Caki2 (cell line): ENCODE results near the gene LAMTOR2. TPM values are rescaled to one million over a fixed set of nuclear protein-coding genes. Genes with fewer than 3 reads are reported as not detected.

Experiments used
- DNase-seq: peaks from one replicate; pipeline ENCODE4 v3.0.0-alpha.2; 2015; ENCODE audit warnings: low read depth
- in situ Hi-C: cut with HindIII; loops from 2 replicates; pipeline ENCODE4 v1.10.0; 2016; ENCODE audit warnings: low sequenced_read_pairs, low pct_unique_long_range_greater_than_20kb, mixed read lengths
- total RNA-seq: library from RNA; depleted of rRNA; stranded (reverse); fragments of >200 nt; shearing (Covaris generic); gene quantifications from 2 replicates; pipeline ENCODE4 v1.2.3, GENCODE V29; 2014; ENCODE audit warnings: low replicate concordance; rRNA removed

Gene LAMTOR2
- total RNA-seq, 1 experiment from 2014 or later = 14.3 TPM

DNA sequence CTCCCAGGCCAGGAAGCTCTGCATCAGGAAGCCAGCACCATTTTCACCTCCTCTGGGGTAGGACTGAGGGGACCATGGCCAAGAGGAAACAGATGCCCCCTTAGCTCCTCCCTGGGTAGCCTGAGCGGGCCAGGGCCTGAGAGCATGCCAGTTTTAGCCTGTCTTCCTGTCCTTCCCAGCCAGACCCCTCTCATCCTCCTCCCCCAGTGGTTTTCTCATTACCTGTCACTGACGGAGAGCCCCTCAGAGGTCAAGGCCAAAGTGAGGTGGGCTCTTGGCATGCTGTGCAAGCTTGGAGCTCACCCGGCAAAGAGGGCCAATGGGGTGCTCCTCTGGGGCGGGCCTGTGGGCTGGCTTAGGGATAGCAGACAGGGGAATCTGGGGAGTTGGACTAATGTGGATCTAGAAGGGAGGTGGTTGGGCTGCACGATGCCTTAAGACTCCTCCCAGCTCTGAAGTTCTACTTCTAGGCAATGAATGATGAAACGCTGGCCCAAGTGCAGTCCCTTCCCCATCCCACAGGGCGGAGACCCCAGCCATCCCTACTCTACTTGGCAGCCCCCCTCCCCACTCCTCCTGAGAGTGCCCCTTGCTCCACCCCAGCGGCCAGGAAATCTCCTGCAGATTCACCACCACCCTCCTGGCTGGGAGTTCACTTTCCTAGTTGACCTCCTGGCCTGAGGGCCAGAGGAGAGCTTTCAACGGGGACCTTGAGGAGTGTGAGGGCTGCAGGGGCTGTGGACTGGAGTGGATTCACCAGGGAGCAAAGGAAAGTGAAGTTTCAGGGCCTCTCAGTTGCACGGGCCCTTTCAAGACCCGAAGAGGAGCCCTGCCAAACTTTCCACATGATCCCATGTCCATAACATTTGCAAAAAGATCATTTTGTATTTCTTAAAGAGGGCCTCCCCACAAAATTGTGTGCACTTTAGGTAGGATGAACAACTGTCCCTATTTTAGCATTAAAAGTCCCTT, 50.6 kb downstream of the LAMTOR2 start:
- no peak for DNase-seq
- in situ Hi-C loops = no loop called here

DNA sequence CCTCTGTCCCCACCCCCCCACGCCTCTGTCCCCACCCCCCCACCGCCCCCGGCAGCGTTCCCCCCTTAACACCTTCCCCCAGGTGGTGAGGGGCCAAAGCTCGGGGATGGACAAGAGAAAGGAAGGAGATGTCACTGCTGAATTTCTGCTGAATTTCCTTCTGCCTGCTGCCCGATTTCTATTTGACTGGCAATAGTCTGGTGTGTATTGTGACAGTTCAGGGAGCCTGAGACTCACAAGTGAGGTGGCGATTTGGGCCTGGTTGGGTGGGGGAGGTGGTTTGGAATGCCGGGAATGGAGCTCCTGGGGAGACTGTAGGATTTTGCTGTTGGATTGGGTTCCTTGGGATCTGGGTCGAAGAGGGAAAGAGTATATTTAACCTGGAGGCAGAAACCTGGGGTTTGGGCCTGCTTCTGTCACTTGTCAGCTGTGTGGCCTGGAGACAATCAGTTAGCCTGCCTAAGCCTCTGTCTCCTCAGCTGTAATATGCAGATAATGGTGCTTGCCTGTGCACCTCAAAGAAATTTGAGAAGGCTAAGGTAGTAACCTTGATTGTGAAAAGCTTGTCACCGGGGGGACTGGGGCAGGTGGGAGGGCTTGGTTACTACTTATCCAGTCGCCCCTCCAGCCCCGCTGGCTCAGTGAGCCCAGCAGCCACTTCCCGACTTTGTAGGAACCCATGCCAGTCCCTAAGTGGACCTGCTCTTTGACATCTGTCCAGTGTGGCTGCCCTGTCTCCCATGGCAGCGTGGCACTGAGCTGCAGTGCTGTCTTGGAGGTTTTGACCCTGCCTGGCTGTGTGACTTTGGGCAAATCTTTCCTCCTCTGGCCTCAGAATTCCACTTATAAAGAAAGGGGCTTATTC, 52.3 kb downstream of the LAMTOR2 start:
- in situ Hi-C loops = no loop called here
- DNase-seq = peak; percentile 49

DNA sequence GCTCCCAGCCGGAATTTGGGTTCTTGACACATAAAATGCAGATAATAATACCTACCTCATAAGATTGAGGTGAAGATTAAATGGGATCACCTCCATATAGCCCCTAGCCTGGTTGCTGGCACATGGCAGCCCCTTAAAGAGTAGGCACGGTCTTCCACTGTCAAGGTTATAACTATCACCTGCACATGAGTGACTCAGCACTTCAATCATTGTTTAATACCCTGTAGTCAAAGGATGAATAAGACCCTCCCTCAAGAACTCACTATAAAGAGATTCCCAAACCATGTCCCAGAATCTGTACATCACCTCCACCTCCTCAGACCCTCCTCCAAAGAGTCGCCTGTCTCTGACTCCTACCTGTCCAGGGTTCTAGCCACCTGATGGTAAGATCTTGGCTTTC, 53.5 kb downstream of the LAMTOR2 start:
- DNase-seq = no peak
- in situ Hi-C loops = no loop called here

Other genes starting within 250 kb of the LAMTOR2 start
- gene GON4L, start 197.6 kb upstream of the LAMTOR2 start, total RNA-seq = 7.9 and 9.5 TPM in 2 replicates
- 0.03 TPM in 1 of 2 replicates, not detected in the other for gene SYT11, start 195.2 kb upstream of the LAMTOR2 start, total RNA-seq
- gene RIT1, start 143.4 kb upstream of the LAMTOR2 start, total RNA-seq = 58.6 and 109 TPM in 2 replicates
- 9.8 and 33.9 TPM in 2 replicates for gene KHDC4, start 120.4 kb upstream of the LAMTOR2 start, total RNA-seq
- gene RXFP4, start 113.1 kb upstream of the LAMTOR2 start, total RNA-seq = not detected in 2 replicates
- 58.1 and 63.9 TPM in 2 replicates for gene ARHGEF2, start 76.2 kb upstream of the LAMTOR2 start, total RNA-seq
- 305 and 404 TPM in 2 replicates for gene SSR2, start 33.8 kb upstream of the LAMTOR2 start, total RNA-seq
- gene UBQLN4, start 984 bp upstream of the LAMTOR2 start, total RNA-seq = 12.4 and 36.6 TPM in 2 replicates
- not detected in 2 replicates for gene RAB25, start 6.4 kb downstream of the LAMTOR2 start, total RNA-seq
- gene MEX3A, start 27.7 kb downstream of the LAMTOR2 start, total RNA-seq = 0.64 and 2.0 TPM in 2 replicates
- gene LMNA, start 59.9 kb downstream of the LAMTOR2 start, total RNA-seq = 652 and 715 TPM in 2 replicates
- gene SEMA4A, start 98.8 kb downstream of the LAMTOR2 start, total RNA-seq = 1.9 and 2.0 TPM in 2 replicates
- gene SLC25A44, start 139.3 kb downstream of the LAMTOR2 start, total RNA-seq = 11.8 and 15.9 TPM in 2 replicates
- 81.6 and 115 TPM in 2 replicates for gene PMF1, start 158.2 kb downstream of the LAMTOR2 start, total RNA-seq
- gene BGLAP, start 187.4 kb downstream of the LAMTOR2 start, total RNA-seq = not detected in 2 replicates
- not detected in 2 replicates for gene PAQR6, start 193.3 kb downstream of the LAMTOR2 start, total RNA-seq
- 52.9 and 53.1 TPM in 2 replicates for gene SMG5, start 228.0 kb downstream of the LAMTOR2 start, total RNA-seq
- 1.4 and 2.5 TPM in 2 replicates for gene TMEM79, start 229.5 kb downstream of the LAMTOR2 start, total RNA-seq
- 79.0 and 119 TPM in 2 replicates for gene GLMP, start 240.9 kb downstream of the LAMTOR2 start, total RNA-seq
- not detected in 2 replicates for gene VHLL, start 244.5 kb downstream of the LAMTOR2 start, total RNA-seq